PC-9 (cell line): ENCODE measurements around the gene LRFN5.

Source experiments
- EZH2 ChIP-seq: fragments of 200-600 bp; sonication (generic); IDR thresholded peaks from 2 replicates; pipeline ENCODE4 v1.8.0; 2017; ENCODE audit warnings: antibody characterized with exemption, low read depth
- TF ChIP-seq, protein P1 (sequence below): fragments of 200-600 bp; sonication (generic); conservative IDR thresholded peaks from 2 replicates; pipeline ENCODE4 v1.6.1; 2017; ENCODE audit warnings: mixed run types, antibody characterized with exemption, mild to moderate bottlenecking, moderate library complexity

DNA sequence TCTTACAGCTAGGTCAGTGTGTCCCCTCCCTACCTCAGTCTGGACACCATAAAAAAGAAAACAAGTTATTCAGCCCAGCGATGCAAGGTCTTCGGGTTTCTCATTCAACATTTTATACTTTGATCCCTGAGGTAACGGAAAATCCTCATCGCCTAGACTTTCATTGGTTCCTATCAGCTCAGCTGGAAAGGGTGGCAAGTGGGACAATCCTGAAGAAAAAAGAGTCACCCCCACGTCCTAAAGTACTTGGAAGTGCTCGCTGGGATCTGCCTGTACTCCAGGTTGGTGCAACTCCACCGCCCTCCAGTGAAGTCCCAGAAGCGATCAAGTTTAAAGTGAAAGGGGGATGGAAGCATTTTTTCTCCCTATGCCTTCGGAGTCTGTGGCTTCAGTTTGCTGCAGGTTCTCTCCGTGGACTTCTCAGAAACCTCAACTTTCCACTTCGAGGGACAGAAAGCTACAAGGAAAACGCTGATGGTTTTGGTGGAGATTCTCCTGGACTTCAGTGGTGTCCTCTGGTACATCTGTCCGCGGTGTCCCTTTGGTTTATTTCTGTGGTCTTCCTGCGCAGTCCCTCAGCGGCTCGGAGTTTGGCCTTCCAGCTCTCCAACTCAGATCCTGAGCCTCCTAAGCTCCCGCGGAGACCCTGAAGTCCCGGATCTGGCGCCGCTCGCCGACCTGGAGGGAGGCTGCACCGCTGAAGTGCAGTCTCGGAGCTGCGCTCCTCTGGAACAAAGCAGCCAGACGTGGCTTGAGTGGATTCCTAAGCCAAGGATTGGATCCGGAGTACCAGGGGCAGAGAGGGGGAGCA lies 1.8 kb upstream of the LRFN5 start:
- TF ChIP-seq, protein P1, sequence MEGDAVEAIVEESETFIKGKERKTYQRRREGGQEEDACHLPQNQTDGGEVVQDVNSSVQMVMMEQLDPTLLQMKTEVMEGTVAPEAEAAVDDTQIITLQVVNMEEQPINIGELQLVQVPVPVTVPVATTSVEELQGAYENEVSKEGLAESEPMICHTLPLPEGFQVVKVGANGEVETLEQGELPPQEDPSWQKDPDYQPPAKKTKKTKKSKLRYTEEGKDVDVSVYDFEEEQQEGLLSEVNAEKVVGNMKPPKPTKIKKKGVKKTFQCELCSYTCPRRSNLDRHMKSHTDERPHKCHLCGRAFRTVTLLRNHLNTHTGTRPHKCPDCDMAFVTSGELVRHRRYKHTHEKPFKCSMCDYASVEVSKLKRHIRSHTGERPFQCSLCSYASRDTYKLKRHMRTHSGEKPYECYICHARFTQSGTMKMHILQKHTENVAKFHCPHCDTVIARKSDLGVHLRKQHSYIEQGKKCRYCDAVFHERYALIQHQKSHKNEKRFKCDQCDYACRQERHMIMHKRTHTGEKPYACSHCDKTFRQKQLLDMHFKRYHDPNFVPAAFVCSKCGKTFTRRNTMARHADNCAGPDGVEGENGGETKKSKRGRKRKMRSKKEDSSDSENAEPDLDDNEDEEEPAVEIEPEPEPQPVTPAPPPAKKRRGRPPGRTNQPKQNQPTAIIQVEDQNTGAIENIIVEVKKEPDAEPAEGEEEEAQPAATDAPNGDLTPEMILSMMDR: no peak
- TF ChIP-seq EZH2: no peak
